ENCODE measurements around the gene TOPBP1. TPM values are rescaled to one million over a fixed set of nuclear protein-coding genes. Genes with fewer than 3 reads are reported as not detected.

The TOPBP1 gene
- total and polyA plus RNA-seq, 5 donors from 2014 or later = 7.6 to 44.7 (median 10.8) TPM

GRCh38 chr3:133588784-133589465 is 72.8 kb downstream of the TOPBP1 start:
- H3K9me3 Mint-ChIP-seq = no peaks in the 10 kb centered on the region
- H3K36me3 Mint-ChIP-seq = peaks cover 32% of the 10 kb centered on the region

GRCh38 chr3:133588035-133588434 is 73.7 kb downstream of the TOPBP1 start:
- DNase-seq = no peak
- H3K9me3 ChIP-seq (ENCODE audit: control insufficient read depth in 2 of 2, low read length in 2 of 2) = no peaks in the 10 kb centered on the region

More at GRCh38 chr3:133588784-133589465, 72.8 kb downstream of the TOPBP1 start:
- ATAC-seq (ENCODE audit: low read depth in 2 of 2) (no peak), DNase-seq (no peak)
- Histone ChIP-seq H3K36me3 (ENCODE audit: control insufficient read depth, insufficient read depth, low read length) (peaks cover 55% of the 10 kb centered on the region), H3K9me3 (ENCODE audit: control insufficient read depth in 2 of 2, low read length in 2 of 2) (no peaks in the 10 kb centered on the region), H3K4me1 (ENCODE audit: control insufficient read depth, insufficient read depth, low read length, poor library complexity, severe bottlenecking) (peaks cover 4% of the 10 kb centered on the region), H3K27me3 (ENCODE audit: control insufficient read depth, insufficient read depth, low read length) (no peaks in the 10 kb centered on the region), H3K4me3 (ENCODE audit: low read depth, low read length) (no peak overlapping the region), H3K27ac (ENCODE audit: insufficient read depth, low read length, poor library complexity, severe bottlenecking) (no peak overlapping the region)
- H3K4me1 Mint-ChIP-seq = peaks cover 18 to 39% (median 22%) of the 10 kb centered on the region in 4 donors
- H3K27ac Mint-ChIP-seq = peak overlapping the region in 1 of 3 donors; percentile 80
- no peaks in the 10 kb centered on the region for H3K27me3 Mint-ChIP-seq
- H3K4me3 Mint-ChIP-seq = peak overlapping the region in 1 of 4 donors; percentile 17

GRCh38 chr3:133583396-133583795 is 78.3 kb downstream of the TOPBP1 start:
- H3K27ac Mint-ChIP-seq = peak overlapping the region in 2 of 3 donors; percentile 62 to 75
- Histone ChIP-seq H3K27me3 (ENCODE audit: control insufficient read depth, insufficient read depth, low read length) (no peaks in the 10 kb centered on the region), H3K27ac (ENCODE audit: insufficient read depth, low read length, poor library complexity, severe bottlenecking) (no peak overlapping the region), H3K36me3 (ENCODE audit: control insufficient read depth, insufficient read depth, low read length) (peaks cover 84% of the 10 kb centered on the region), H3K9me3 (ENCODE audit: control insufficient read depth in 2 of 2, low read length in 2 of 2) (no peaks in the 10 kb centered on the region), H3K4me1 (ENCODE audit: control insufficient read depth, insufficient read depth, low read length, poor library complexity, severe bottlenecking) (peaks cover 43% of the 10 kb centered on the region), H3K4me3 (ENCODE audit: low read depth, low read length) (no peak overlapping the region)
- no peaks in the 10 kb centered on the region for H3K9me3 Mint-ChIP-seq
- peaks cover 43% of the 10 kb centered on the region for H3K36me3 Mint-ChIP-seq
- DNase-seq (no peak), ATAC-seq (ENCODE audit: low read depth in 2 of 2) (no peak)
- peak overlapping the region in 1 of 4 donors; percentile 21 for H3K4me3 Mint-ChIP-seq
- H3K27me3 Mint-ChIP-seq = no peaks in the 10 kb centered on the region
- peaks cover 28 to 64% (median 39%) of the 10 kb centered on the region in 4 donors for H3K4me1 Mint-ChIP-seq

More at GRCh38 chr3:133588035-133588434, 73.7 kb downstream of the TOPBP1 start:
- peaks cover 36% of the 10 kb centered on the region for H3K36me3 Mint-ChIP-seq
- peak overlapping the region in 1 of 3 donors; percentile 80 for H3K27ac Mint-ChIP-seq
- no peaks in the 10 kb centered on the region for H3K27me3 ChIP-seq (ENCODE audit: control insufficient read depth, insufficient read depth, low read length)
- H3K27me3 Mint-ChIP-seq = no peaks in the 10 kb centered on the region
- no peak overlapping the region for H3K4me3 Mint-ChIP-seq
- no peak for ATAC-seq (ENCODE audit: low read depth in 2 of 2)
- H3K36me3 ChIP-seq (ENCODE audit: control insufficient read depth, insufficient read depth, low read length) = peaks cover 64% of the 10 kb centered on the region
- H3K4me3 ChIP-seq (ENCODE audit: low read depth, low read length) = no peak overlapping the region
- H3K4me1 ChIP-seq (ENCODE audit: control insufficient read depth, insufficient read depth, low read length, poor library complexity, severe bottlenecking) = peaks cover 4% of the 10 kb centered on the region
- peaks cover 19 to 38% (median 27%) of the 10 kb centered on the region in 4 donors for H3K4me1 Mint-ChIP-seq
- no peak overlapping the region for H3K27ac ChIP-seq (ENCODE audit: insufficient read depth, low read length, poor library complexity, severe bottlenecking)
- no peaks in the 10 kb centered on the region for H3K9me3 Mint-ChIP-seq

- peaks cover 78% of the 10 kb centered on the region for H3K4me1 ChIP-seq (ENCODE audit: control insufficient read depth, insufficient read depth, low read length, poor library complexity, severe bottlenecking)
- Mint-ChIP-seq H3K9me3 (no peaks in the 10 kb centered on the region), H3K27me3 (no peaks in the 10 kb centered on the region), H3K36me3 (peaks cover 55% of the 10 kb centered on the region), H3K4me1 (peaks cover 43 to 85% (median 57%) of the 10 kb centered on the region in 4 donors), H3K27ac (peak overlapping the region in 2 of 3 donors; percentile 49 to 51), H3K4me3 (peak overlapping the region; percentile 77 to 97 (median 89))
- no peaks in the 10 kb centered on the region for H3K27me3 ChIP-seq (ENCODE audit: control insufficient read depth, insufficient read depth, low read length)
- no peak for ATAC-seq (ENCODE audit: low read depth in 2 of 2)
- H3K36me3 ChIP-seq (ENCODE audit: control insufficient read depth, insufficient read depth, low read length) = peaks cover 64% of the 10 kb centered on the region
- H3K9me3 ChIP-seq (ENCODE audit: control insufficient read depth in 2 of 2, low read length in 2 of 2) = no peaks in the 10 kb centered on the region
- H3K4me3 ChIP-seq (ENCODE audit: low read depth, low read length) = peak overlapping the region; percentile 72
- peak in 1 of 3 donors; percentile 25 for DNase-seq
- peak overlapping the region; percentile 1 for H3K27ac ChIP-seq (ENCODE audit: insufficient read depth, low read length, poor library complexity, severe bottlenecking)
Observed at GRCh38 chr3:133578548-133579191, 83.1 kb downstream of the TOPBP1 start.

- peaks cover 44% of the 10 kb centered on the region for H3K36me3 Mint-ChIP-seq
- H3K27me3 ChIP-seq (ENCODE audit: control insufficient read depth, insufficient read depth, low read length) = no peaks in the 10 kb centered on the region
- DNase-seq (no peak), ATAC-seq (ENCODE audit: low read depth in 2 of 2) (no peak)
- H3K27ac Mint-ChIP-seq = peak overlapping the region; percentile 49 to 95 (median 95)
- H3K4me3 Mint-ChIP-seq = peak overlapping the region; percentile 91 to 97 (median 94)
- no peaks in the 10 kb centered on the region for H3K9me3 Mint-ChIP-seq
- peak overlapping the region; percentile 93 for H3K27ac ChIP-seq (ENCODE audit: insufficient read depth, low read length, poor library complexity, severe bottlenecking)
- peaks cover 40% of the 10 kb centered on the region for H3K36me3 ChIP-seq (ENCODE audit: control insufficient read depth, insufficient read depth, low read length)
- peak overlapping the region; percentile 100 for H3K4me3 ChIP-seq (ENCODE audit: low read depth, low read length)
- H3K4me1 Mint-ChIP-seq = peaks cover 36 to 78% (median 54%) of the 10 kb centered on the region in 4 donors
- H3K27me3 Mint-ChIP-seq = no peaks in the 10 kb centered on the region
- H3K9me3 ChIP-seq (ENCODE audit: control insufficient read depth in 2 of 2, low read length in 2 of 2) = no peaks in the 10 kb centered on the region
- H3K4me1 ChIP-seq (ENCODE audit: control insufficient read depth, insufficient read depth, low read length, poor library complexity, severe bottlenecking) = peaks cover 77% of the 10 kb centered on the region
Observed at GRCh38 chr3:133576169-133576568, 85.6 kb downstream of the TOPBP1 start.

- peaks cover 66% of the 10 kb centered on the region for H3K4me1 ChIP-seq (ENCODE audit: control insufficient read depth, insufficient read depth, low read length, poor library complexity, severe bottlenecking)
- H3K9me3 Mint-ChIP-seq = no peaks in the 10 kb centered on the region
- no peak for ATAC-seq (ENCODE audit: low read depth in 2 of 2)
- H3K36me3 Mint-ChIP-seq = peaks cover 43% of the 10 kb centered on the region
- H3K4me3 ChIP-seq (ENCODE audit: low read depth, low read length) = peak overlapping the region; percentile 100
- H3K27ac ChIP-seq (ENCODE audit: insufficient read depth, low read length, poor library complexity, severe bottlenecking) = peak overlapping the region; percentile 93
- no peaks in the 10 kb centered on the region for H3K9me3 ChIP-seq (ENCODE audit: control insufficient read depth in 2 of 2, low read length in 2 of 2)
- DNase-seq = peak in 1 of 3 donors; percentile 54
- no peaks in the 10 kb centered on the region for H3K27me3 Mint-ChIP-seq
- no peaks in the 10 kb centered on the region for H3K27me3 ChIP-seq (ENCODE audit: control insufficient read depth, insufficient read depth, low read length)
- peaks cover 35% of the 10 kb centered on the region for H3K36me3 ChIP-seq (ENCODE audit: control insufficient read depth, insufficient read depth, low read length)
- peaks cover 36 to 72% (median 54%) of the 10 kb centered on the region in 4 donors for H3K4me1 Mint-ChIP-seq
- peak overlapping the region; percentile 91 to 97 (median 94) for H3K4me3 Mint-ChIP-seq
- peak overlapping the region; percentile 95 to 99 (median 96) for H3K27ac Mint-ChIP-seq
Observed at GRCh38 chr3:133575086-133575485, 86.7 kb downstream of the TOPBP1 start.

- peak overlapping the region; percentile 91 to 97 (median 94) for H3K4me3 Mint-ChIP-seq
- H3K4me1 Mint-ChIP-seq = peaks cover 36 to 71% (median 54%) of the 10 kb centered on the region in 4 donors
- peaks cover 63% of the 10 kb centered on the region for H3K4me1 ChIP-seq (ENCODE audit: control insufficient read depth, insufficient read depth, low read length, poor library complexity, severe bottlenecking)
Observed at GRCh38 chr3:133574260-133574881, 87.4 kb downstream of the TOPBP1 start.

More at GRCh38 chr3:133574260-133574881, 87.4 kb downstream of the TOPBP1 start:
- Mint-ChIP-seq H3K27me3 (no peaks in the 10 kb centered on the region), H3K36me3 (peaks cover 40% of the 10 kb centered on the region), H3K9me3 (no peaks in the 10 kb centered on the region), H3K27ac (peak overlapping the region; percentile 95 to 99 (median 96))
- DNase-seq (peak; percentile 63 to 78 (median 70)), ATAC-seq (ENCODE audit: low read depth in 2 of 2) (peak; percentile 4 to 8)
- Histone ChIP-seq H3K27ac (ENCODE audit: insufficient read depth, low read length, poor library complexity, severe bottlenecking) (peak overlapping the region; percentile 93), H3K9me3 (ENCODE audit: control insufficient read depth in 2 of 2, low read length in 2 of 2) (no peaks in the 10 kb centered on the region), H3K27me3 (ENCODE audit: control insufficient read depth, insufficient read depth, low read length) (no peaks in the 10 kb centered on the region), H3K4me3 (ENCODE audit: low read depth, low read length) (peak overlapping the region; percentile 100), H3K36me3 (ENCODE audit: control insufficient read depth, insufficient read depth, low read length) (peaks cover 31% of the 10 kb centered on the region)
